Activated CD8-positive, alpha-beta memory T cell treated with anti-CD3 and anti-CD28 coated beads, Interleukin-2, amount 50 U/mL, for 1 hour (primary cell): ENCODE measurements around the gene CELA2B.
"Not testable (repeated sequence)": the region's sequence is repeated elsewhere in the genome, so short reads cannot be mapped to it uniquely, and the experiment has no call there.

Experiments used
- DNase-seq: peaks from one replicate; pipeline ENCODE4 v3.0.0-alpha.2; 2020; ENCODE audit errors: extremely low read depth

CELA2B gene

DNA sequence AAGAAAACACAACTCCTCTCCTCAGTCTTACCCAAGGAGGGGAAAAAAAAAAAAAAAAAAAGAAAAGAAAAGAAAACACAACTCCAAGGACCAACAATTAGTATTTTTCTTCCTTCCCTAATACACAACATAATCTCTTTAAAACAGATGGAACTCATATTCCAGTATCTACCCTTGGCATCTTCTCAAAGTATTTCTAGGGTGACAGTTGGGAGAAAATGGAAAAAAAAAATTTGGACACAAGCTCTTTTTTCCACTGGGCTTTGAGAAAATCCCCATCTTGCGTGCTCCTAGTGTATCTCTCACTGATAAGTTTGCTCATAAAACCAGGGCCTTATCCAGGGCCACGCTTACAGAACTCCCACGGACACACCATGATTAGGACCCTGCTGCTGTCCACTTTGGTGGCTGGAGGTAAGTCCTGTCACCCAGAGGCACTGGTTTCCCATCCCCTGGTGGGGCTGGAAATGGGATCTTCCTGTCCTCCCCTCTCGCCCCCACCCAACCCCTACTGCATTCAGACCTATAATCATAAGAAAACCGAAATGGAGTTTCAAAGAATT, at the start of gene CELA2B:
CELA2B (plus strand) TSS at position 353 of the 563 bp plus-strand sequence; CDS start at position 375, 22 bp downstream.
- no peak for DNase-seq

GRCh38 chr1:15426492-15427279, 49.2 kb upstream of the CELA2B start:
- DNase-seq, result no peak

GRCh38 chr1:15427280-15427666, 48.6 kb upstream of the CELA2B start:
- DNase-seq, result no peak

DNA sequence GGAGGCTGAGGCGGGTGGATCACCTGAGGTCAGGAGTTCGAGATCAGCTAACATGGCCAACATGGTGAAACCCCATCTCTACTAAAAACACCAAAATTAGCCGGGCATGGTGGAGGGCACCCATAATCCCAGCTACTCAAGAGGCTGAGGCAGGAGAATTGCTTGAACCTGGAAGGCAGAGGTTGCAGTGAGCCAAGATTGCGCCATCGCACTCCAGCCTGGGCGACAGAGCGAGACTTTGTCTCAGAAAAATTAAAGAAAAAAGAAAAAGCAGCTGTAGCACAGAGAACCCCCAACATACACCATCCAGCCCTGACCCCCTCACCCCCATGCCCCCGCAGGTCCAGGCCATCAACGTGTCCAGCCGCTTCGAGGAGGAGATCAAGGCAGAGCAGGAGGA, 47.7 kb upstream of the CELA2B start:
- DNase-seq, result not testable (repeated sequence)

- no peak for DNase-seq
Observed at GRCh38 chr1:15428815-15429435, 47.0 kb upstream of the CELA2B start.

- no peak for DNase-seq
Observed at GRCh38 chr1:15429701-15430149, 46.2 kb upstream of the CELA2B start.

DNA sequence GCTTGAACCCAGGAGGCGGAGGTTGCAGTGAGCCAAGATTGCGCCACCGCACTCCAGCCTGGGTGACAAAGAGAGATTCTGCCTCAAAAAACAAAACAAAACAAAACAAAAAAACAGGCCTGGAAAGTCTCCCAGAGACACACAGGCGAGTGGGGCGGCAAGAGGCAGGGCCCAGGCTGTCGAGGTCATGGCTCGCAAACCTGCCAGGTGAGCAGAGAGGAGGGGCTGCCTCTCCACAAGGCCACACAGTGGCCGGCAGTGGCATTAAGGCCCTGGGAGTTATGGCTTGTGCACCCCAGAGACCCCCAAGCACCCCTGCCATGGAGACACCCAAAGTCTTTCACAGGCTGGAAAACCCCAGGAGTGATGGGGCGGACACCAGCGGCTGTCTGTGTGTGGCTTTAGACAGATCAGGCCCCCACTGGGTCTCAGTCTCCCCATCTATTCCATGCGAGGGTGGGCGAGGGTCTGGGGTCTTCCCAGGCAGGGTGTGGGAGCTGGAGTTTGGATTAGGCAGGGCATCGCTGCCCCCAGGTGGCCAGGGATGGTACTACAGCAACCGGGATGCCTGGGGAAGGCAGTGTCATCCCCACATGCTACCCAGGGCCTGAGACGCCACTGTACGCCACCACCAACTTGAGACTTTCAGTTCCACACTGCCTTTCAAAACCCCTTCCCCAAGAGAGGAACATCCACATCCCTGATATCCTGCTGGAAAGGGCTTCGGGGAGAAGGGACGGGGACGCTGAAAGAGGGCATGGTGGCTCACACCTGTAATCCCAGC, 44.9 kb upstream of the CELA2B start:
- no peak for DNase-seq

DNA sequence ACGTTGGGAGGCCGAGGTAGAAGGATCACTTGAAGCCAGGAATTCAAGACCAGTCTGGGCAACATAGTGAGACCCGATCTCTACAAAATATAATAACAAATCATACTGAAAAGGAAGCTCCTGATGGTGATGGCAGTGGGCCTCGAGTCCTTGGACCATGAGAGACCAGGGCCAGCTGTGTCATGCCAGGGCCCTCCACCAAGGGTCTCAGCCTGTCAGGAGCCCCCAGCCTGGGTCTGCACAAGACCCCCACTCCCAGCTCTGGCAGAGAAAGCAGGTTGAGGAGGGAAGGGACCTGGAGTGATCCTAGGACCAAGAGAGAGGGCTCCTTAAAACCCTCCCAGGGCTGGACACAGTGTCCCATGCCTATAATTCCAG, 44.3 kb upstream of the CELA2B start:
- no peak for DNase-seq

DNA sequence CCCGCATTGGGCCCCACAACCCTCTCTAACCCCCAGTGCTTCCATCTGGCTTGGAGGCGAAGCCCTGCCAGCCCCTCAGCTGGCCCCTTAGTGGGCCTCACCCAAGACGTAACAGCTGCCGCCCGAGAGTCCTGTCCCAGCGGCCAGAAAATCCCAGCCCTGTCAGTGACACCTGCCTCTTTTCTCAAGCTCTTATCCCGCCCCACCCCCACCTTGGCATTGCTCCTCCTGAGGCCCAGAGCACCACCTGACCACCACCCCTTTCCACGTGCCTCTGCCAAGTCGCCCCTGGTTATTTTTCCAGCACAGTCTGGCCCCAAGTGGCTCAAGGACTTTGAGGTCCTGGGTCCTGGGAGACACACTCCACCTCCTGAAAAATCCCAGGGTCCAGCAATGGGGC, 43.6 kb upstream of the CELA2B start:
- no peak for DNase-seq

DNA sequence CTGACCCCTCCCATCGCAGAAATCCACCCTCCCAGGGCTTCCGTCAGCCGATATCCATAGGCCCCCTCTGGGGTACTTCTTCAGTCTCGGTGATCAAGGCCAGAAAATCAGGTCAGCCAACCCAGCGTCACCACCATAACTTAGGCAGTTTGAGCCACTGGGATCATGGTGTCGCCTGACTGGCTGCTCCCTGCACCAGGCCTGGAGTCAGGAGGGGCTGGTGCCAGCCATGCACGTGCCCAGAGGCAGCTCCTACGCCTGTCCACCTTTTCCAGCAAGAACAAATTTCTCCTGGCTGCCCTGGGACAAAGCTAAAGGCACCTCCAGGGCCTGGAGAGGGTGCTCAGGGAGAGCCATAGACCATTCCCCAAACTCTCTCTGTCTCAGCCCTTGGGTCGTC, 42.4 kb upstream of the CELA2B start:
- no peak for DNase-seq

GRCh38 chr1:15434739-15435138, 41.2 kb upstream of the CELA2B start:
- not testable (repeated sequence) for DNase-seq

DNA sequence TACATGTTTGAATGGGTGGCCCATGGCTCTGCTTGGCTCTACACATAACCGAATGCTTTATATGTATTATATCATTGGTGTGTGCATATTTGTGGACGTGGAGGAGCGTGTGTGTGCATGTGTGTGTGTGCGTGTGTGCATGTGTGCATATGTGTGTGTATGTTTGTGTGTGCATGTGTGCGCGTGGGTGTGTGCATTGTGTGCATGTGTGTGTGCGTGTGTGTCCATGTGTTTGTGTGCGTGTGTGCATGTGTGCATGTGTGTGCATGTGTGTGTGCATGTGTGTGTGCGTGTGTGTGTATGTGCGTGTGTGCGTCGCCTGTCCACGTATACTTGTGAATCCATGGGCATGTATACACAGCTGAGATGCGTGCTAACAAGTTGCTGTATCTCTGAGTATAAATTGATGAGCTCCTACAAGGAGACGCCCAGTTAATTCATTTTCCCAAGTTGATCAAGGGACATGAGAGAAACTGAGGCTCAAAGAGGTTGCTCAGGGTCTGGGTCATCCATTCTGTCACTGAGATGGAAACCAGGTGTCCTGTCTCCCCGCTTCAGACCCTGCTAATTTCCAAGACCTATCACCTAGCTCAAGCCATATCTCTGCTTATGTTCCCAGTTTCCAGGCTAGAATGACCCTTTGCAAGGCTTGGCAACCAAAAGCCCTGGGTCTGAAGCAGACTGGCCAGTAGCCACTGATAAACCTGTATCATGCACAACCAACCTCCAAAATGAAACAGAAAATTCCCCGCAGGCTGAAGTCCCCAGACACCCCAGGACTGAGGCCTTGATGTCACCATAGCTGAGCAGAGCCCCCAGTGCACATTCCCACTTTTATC, 40.4 kb upstream of the CELA2B start:
- DNase-seq, result no peak

DNA sequence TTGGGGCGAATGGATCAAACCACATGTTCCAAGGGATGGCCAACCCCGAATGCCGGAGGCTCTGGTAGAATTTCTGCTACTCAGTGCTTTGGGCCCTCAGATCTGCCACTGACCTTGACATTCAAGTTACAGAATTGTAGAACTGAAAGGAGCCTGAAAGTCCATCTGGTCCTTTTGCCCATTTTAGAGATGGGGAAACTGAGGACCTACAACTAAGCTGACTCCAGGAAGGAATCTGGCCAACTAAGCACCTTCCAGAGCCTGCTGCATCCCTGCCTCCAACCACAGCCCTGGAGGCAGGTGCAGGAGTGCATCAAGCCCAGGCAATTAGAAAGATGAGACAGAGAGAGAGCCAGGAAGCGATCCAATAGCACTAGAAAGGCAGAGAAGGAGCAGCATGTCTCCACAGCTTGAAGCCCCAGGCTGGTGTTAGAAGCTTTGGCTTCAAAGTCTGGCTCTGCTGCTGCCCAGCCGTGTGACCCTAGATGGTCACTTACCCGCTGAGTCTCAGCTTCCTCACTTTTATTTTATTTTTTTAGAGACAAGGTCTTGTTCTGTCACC, 38.9 kb upstream of the CELA2B start:
- no peak for DNase-seq

DNA sequence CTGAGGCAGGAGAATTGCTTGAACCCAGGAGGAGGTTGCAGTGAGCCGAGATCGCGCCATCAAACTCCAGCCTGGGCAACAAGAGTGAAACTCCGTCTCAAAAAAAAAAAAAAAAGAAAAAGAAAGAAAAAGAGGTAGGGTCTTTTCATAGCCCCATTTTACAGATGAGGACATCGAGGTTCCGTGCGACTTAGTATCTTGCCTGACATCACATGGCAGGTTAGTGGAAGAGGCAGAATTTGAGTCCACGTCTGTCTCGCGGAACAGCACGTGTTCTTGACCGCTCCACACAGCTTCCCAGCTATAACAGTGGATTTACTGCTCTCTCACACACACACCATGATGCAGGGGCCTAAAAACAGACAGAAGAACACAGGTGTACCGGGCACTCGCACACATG, 36.6 kb upstream of the CELA2B start:
- DNase-seq, result no peak

- DNase-seq, result no peak
Observed at GRCh38 chr1:15440357-15440756, 35.5 kb upstream of the CELA2B start.

- no peak for DNase-seq
Observed at GRCh38 chr1:15441247-15441646, 34.7 kb upstream of the CELA2B start.

- no peak for DNase-seq
Observed at GRCh38 chr1:15442119-15442518, 33.8 kb upstream of the CELA2B start.

GRCh38 chr1:15442759-15443158, 33.1 kb upstream of the CELA2B start:
- DNase-seq, result no peak

- no peak for DNase-seq
Observed at GRCh38 chr1:15443281-15443680, 32.6 kb upstream of the CELA2B start.

- DNase-seq, result no peak
Observed at GRCh38 chr1:15444468-15445389, 31.2 kb upstream of the CELA2B start.
